ENCODE measurements around the gene TMEM108.

TMEM108 gene

DNA sequence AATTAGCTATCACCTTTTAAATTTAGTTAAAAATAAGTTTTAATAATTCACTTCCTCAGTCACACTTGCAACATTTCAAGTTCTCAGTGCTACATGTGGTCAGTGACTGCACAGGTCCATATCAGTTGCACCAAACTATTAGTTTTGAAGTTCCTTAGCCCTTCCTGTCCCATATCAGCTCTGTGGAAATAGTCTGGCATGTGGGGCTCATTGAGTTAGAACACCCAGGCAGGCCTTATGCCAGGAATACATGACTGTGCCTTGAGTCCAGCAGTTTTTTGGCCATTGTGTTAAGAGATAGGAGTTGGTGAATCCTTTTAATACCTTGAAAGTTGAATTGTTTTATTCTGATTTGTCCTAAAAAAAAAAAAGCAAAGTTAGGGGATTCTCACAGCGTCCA lies 207.9 kb downstream of the TMEM108 start (continued):
- TF ChIP-seq, protein P1, sequence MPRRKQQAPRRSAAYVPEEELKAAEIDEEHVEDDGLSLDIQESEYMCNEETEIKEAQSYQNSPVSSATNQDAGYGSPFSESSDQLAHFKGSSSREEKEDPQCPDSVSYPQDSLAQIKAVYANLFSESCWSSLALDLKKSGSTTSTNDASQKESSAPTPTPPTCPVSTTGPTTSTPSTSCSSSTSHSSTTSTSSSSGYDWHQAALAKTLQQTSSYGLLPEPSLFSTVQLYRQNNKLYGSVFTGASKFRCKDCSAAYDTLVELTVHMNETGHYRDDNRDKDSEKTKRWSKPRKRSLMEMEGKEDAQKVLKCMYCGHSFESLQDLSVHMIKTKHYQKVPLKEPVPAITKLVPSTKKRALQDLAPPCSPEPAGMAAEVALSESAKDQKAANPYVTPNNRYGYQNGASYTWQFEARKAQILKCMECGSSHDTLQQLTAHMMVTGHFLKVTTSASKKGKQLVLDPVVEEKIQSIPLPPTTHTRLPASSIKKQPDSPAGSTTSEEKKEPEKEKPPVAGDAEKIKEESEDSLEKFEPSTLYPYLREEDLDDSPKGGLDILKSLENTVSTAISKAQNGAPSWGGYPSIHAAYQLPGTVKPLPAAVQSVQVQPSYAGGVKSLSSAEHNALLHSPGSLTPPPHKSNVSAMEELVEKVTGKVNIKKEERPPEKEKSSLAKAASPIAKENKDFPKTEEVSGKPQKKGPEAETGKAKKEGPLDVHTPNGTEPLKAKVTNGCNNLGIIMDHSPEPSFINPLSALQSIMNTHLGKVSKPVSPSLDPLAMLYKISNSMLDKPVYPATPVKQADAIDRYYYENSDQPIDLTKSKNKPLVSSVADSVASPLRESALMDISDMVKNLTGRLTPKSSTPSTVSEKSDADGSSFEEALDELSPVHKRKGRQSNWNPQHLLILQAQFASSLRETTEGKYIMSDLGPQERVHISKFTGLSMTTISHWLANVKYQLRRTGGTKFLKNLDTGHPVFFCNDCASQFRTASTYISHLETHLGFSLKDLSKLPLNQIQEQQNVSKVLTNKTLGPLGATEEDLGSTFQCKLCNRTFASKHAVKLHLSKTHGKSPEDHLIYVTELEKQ (tag by site-specific recombination; IDR thresholded peaks at IDR 0.05; ENCODE audit: borderline replicate concordance), result no peak
- TF ChIP-seq ZNF132 (tag by site-specific recombination; IDR thresholded peaks at IDR 0.05; ENCODE audit: borderline replicate concordance), result no peak
- TF ChIP-seq, protein P2, sequence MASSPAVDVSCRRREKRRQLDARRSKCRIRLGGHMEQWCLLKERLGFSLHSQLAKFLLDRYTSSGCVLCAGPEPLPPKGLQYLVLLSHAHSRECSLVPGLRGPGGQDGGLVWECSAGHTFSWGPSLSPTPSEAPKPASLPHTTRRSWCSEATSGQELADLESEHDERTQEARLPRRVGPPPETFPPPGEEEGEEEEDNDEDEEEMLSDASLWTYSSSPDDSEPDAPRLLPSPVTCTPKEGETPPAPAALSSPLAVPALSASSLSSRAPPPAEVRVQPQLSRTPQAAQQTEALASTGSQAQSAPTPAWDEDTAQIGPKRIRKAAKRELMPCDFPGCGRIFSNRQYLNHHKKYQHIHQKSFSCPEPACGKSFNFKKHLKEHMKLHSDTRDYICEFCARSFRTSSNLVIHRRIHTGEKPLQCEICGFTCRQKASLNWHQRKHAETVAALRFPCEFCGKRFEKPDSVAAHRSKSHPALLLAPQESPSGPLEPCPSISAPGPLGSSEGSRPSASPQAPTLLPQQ (tag by site-specific recombination; IDR thresholded peaks at IDR 0.05), result no peak
- no peak for TF ChIP-seq ZNF514 (tag by site-specific recombination; IDR thresholded peaks at IDR 0.05)
- TF ChIP-seq, protein P3, sequence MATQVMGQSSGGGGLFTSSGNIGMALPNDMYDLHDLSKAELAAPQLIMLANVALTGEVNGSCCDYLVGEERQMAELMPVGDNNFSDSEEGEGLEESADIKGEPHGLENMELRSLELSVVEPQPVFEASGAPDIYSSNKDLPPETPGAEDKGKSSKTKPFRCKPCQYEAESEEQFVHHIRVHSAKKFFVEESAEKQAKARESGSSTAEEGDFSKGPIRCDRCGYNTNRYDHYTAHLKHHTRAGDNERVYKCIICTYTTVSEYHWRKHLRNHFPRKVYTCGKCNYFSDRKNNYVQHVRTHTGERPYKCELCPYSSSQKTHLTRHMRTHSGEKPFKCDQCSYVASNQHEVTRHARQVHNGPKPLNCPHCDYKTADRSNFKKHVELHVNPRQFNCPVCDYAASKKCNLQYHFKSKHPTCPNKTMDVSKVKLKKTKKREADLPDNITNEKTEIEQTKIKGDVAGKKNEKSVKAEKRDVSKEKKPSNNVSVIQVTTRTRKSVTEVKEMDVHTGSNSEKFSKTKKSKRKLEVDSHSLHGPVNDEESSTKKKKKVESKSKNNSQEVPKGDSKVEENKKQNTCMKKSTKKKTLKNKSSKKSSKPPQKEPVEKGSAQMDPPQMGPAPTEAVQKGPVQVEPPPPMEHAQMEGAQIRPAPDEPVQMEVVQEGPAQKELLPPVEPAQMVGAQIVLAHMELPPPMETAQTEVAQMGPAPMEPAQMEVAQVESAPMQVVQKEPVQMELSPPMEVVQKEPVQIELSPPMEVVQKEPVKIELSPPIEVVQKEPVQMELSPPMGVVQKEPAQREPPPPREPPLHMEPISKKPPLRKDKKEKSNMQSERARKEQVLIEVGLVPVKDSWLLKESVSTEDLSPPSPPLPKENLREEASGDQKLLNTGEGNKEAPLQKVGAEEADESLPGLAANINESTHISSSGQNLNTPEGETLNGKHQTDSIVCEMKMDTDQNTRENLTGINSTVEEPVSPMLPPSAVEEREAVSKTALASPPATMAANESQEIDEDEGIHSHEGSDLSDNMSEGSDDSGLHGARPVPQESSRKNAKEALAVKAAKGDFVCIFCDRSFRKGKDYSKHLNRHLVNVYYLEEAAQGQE (tag by site-specific recombination; IDR thresholded peaks at IDR 0.05), result no peak
- TF ChIP-seq ZFP3 (tag by site-specific recombination; IDR thresholded peaks at IDR 0.05; ENCODE audit: low read depth), result no peak

DNA sequence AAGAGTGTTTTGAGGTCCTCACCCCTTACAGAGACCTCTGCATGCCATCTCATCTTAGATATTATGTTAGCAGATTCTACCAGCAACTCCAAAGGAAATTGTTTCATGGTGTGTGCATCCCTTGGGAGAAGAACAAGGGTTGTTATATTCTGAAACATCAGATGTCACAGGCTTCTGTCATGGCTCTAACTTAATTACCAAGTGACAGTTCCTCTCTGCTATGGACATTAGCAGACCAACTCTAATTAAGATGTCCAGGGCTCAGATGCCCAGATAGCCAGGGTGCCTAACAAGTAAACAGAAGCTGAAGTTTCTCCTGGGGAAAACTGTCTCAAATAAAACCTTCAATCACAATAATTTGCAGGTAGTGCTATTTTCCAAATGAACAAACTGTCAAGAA lies 208.6 kb downstream of the TMEM108 start:
- TF ChIP-seq, protein P4, sequence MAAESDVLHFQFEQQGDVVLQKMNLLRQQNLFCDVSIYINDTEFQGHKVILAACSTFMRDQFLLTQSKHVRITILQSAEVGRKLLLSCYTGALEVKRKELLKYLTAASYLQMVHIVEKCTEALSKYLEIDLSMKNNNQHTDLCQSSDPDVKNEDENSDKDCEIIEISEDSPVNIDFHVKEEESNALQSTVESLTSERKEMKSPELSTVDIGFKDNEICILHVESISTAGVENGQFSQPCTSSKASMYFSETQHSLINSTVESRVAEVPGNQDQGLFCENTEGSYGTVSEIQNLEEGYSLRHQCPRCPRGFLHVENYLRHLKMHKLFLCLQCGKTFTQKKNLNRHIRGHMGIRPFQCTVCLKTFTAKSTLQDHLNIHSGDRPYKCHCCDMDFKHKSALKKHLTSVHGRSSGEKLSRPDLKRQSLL (tag by site-specific recombination; IDR thresholded peaks at IDR 0.05), result no peak
- TF ChIP-seq ZNF223 (tag by site-specific recombination; IDR thresholded peaks at IDR 0.05), result no peak
- no peak overlapping the region for H3K27ac ChIP-seq (ENCODE audit: extremely low read depth, low read depth, low read length)
- H3K4me1 ChIP-seq (ENCODE audit: control insufficient read depth, insufficient read depth, low read length), result no peaks in the 10 kb centered on the region
- H3K36me3 ChIP-seq (ENCODE audit: control insufficient read depth in 2 of 2, insufficient read depth in 1 of 2, low read length in 2 of 2), result no peaks in the 10 kb centered on the region
- ChIA-PET CTCF (no interaction called here), POLR2A (no interaction called here)
- no peak overlapping the region for H3K4me3 ChIP-seq (ENCODE audit: low read depth, low read length)
- no peaks in the 10 kb centered on the region for H3K9me3 ChIP-seq (ENCODE audit: control insufficient read depth, insufficient read depth, low read depth, low read length)

DNA sequence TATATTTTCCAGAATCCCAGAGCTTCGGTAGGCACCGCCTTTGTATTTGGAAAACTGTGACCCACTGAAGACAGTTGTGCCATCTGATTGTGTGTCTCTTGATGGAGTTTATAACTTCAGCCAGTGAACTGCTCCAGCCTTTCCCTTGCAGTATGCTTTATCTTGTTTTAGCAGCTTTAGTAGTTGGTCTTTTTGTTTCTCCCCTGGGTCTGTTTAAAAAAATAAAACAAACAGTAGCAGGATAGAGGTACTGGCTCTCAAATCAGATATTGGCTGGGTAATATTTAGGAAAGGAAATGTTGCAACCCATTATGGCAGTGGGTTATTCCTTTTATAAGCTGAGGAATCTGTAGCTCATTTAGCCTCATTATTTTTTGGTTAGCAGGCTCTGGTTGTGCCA lies 210.2 kb downstream of the TMEM108 start:
- ChIA-PET POLR2A (no interaction called here), CTCF (no interaction called here)
- TF ChIP-seq FEZF1 (tag by site-specific recombination; IDR thresholded peaks at IDR 0.05), result peak; percentile 70
- TF ChIP-seq, protein P5, sequence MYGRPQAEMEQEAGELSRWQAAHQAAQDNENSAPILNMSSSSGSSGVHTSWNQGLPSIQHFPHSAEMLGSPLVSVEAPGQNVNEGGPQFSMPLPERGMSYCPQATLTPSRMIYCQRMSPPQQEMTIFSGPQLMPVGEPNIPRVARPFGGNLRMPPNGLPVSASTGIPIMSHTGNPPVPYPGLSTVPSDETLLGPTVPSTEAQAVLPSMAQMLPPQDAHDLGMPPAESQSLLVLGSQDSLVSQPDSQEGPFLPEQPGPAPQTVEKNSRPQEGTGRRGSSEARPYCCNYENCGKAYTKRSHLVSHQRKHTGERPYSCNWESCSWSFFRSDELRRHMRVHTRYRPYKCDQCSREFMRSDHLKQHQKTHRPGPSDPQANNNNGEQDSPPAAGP (tag by site-specific recombination; IDR thresholded peaks at IDR 0.05), result no peak
- no peaks in the 10 kb centered on the region for H3K4me1 ChIP-seq (ENCODE audit: control insufficient read depth, insufficient read depth, low read length)
- no peak overlapping the region for H3K27ac ChIP-seq (ENCODE audit: extremely low read depth, low read depth, low read length)
- H3K4me3 ChIP-seq (ENCODE audit: low read depth, low read length), result no peak overlapping the region
- no peaks in the 10 kb centered on the region for H3K36me3 ChIP-seq (ENCODE audit: control insufficient read depth in 2 of 2, insufficient read depth in 1 of 2, low read length in 2 of 2)
- H3K9me3 ChIP-seq (ENCODE audit: control insufficient read depth, insufficient read depth, low read depth, low read length), result no peaks in the 10 kb centered on the region

Measured in HEK293 (cell line).